Mammary epithelial cell (primary cell): ENCODE data around the gene CDX1.

Source experiments
- EZH2 ChIP-seq: IDR thresholded peaks from 2 replicates; pipeline ENCODE4 v1.6.1; 2012; ENCODE audit warnings: low read length, inconsistent platforms, borderline replicate concordance
- TF ChIP-seq, protein P1 (sequence below), 2 donors: IDR thresholded peaks in 1 of 2; conservative IDR thresholded peaks in 1 of 2; 2 replicates each; pipeline ENCODE4 v1.5.1; 2011 to 2012; ENCODE audit warnings: inconsistent platforms in 2 of 2, low read length in 2 of 2, mild to moderate bottlenecking in 2 of 2, control low read depth in 1 of 2, low read depth in 1 of 2; ENCODE audit not compliant: insufficient read depth in 1 of 2; ENCODE audit errors: extremely low read depth in 1 of 2

DNA sequence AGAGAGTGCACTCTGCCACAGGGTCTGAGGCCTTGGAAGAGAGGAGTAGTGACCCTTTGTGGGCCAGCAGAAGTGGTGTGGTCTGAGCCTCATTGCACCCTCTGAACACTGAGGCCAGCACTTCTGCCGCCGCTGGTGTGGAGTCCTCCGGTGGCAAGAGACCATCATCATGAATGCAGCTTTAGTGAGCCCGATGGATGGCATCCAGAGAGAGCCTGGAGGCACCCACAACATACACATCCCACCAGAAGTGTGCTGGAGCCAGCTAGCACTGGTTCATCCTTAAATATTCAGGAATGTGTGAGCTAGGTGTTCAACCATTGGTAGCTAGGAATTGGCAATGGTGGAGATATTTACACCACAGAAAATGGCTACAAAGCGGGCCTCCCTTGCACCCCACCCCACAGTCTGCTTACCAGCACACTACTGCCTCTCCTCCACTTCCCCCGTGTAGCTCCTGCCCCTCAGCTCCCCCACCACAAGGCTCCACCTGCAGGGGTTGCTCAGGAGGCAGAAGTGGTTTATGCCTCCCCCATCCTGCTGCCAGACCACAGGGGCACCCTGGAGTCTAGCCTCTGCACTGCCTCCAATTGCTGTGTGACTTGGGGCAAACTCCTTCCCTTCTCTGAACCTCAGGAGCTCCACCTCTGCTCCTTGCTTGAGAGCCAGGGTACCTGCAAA is 39.7 kb downstream of the CDX1 start:
- TF ChIP-seq, protein P1, sequence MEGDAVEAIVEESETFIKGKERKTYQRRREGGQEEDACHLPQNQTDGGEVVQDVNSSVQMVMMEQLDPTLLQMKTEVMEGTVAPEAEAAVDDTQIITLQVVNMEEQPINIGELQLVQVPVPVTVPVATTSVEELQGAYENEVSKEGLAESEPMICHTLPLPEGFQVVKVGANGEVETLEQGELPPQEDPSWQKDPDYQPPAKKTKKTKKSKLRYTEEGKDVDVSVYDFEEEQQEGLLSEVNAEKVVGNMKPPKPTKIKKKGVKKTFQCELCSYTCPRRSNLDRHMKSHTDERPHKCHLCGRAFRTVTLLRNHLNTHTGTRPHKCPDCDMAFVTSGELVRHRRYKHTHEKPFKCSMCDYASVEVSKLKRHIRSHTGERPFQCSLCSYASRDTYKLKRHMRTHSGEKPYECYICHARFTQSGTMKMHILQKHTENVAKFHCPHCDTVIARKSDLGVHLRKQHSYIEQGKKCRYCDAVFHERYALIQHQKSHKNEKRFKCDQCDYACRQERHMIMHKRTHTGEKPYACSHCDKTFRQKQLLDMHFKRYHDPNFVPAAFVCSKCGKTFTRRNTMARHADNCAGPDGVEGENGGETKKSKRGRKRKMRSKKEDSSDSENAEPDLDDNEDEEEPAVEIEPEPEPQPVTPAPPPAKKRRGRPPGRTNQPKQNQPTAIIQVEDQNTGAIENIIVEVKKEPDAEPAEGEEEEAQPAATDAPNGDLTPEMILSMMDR (conservative IDR thresholded peaks at IDR 0.05 in 1 of 2, IDR thresholded peaks at IDR 0.05 in 1 of 2; ENCODE audit: extremely low read depth in 1 of 2, insufficient read depth in 1 of 2, low read depth in 1 of 2, low read length in 2 of 2), result no peak
- TF ChIP-seq EZH2, result no peak
